Stimulated activated CD8-positive, alpha-beta memory T cell treated with anti-CD3 and anti-CD28 coated beads, Interleukin-2, amount 100 ng/mL, for 1 hour (primary cell): Measurements from ENCODE around the gene MOCS3.

ENCODE experiments used
- DNase-seq, 2 donors: peaks; one replicate each; pipeline ENCODE4 v3.0.0-alpha.2; 2020; ENCODE audit warnings: low read depth in 2 of 2

MOCS3 gene

GRCh38 chr20:51012357-51012756, 53.7 kb downstream of the MOCS3 start:
- no peak for DNase-seq
